GM12878 (cell line): Measurements from ENCODE around the gene FERMT1.

Experiments
- ATF3 ChIP-seq: IDR thresholded peaks from 2 replicates; pipeline ENCODE4 v1.6.1; 2011; ENCODE audit warnings: low read depth, mild to moderate bottlenecking, low read length, moderate library complexity, borderline replicate concordance; ENCODE audit errors: extremely low read depth
- CTCF ChIP-seq, 3 experiments: IDR thresholded peaks in 2 of 3; conservative IDR thresholded peaks in 1 of 3; 2 replicates each; pipeline ENCODE4 v1.5.1; 2011; ENCODE audit warnings: low read depth in 3 of 3, low read length in 3 of 3, mild to moderate bottlenecking in 3 of 3, control low read depth in 2 of 3, moderate library complexity in 2 of 3, inconsistent platforms in 1 of 3, mixed read lengths in 1 of 3; ENCODE audit not compliant: control insufficient read depth in 2 of 3, insufficient read depth in 1 of 3; ENCODE audit errors: extremely low read depth in 1 of 3
- ESRRA ChIP-seq: IDR thresholded peaks from 2 replicates; pipeline ENCODE4 v1.6.1; 2012; ENCODE audit warnings: mild to moderate bottlenecking, low read length, improper control_type of control experiment
- JUND ChIP-seq: IDR thresholded peaks from 2 replicates; pipeline ENCODE4 v1.6.1; 2012; ENCODE audit warnings: low read depth, mild to moderate bottlenecking, low read length, improper control_type of control experiment, moderate library complexity
- MLLT1 ChIP-seq: fragments of 450-650 bp; IDR thresholded peaks from 2 replicates; pipeline ENCODE4 v1.6.1; 2016; ENCODE audit warnings: mild to moderate bottlenecking
- NFYB ChIP-seq: IDR thresholded peaks from 2 replicates; pipeline ENCODE4 v1.6.1; 2011; ENCODE audit warnings: low read depth, mild to moderate bottlenecking, low read length, improper control_type of control experiment, moderate library complexity; ENCODE audit not compliant: insufficient read depth
- POLR2A ChIP-seq: IDR thresholded peaks from 2 replicates; pipeline ENCODE4 v1.6.1; 2011; ENCODE audit warnings: low read depth, mild to moderate bottlenecking, low read length
- RELA ChIP-seq: fragments of 450-650 bp; IDR thresholded peaks from 2 replicates; pipeline ENCODE4 v1.8.0; 2014; ENCODE audit warnings: borderline replicate concordance; ENCODE audit not compliant: partially characterized antibody
- SPI1 ChIP-seq: IDR thresholded peaks from 2 replicates; pipeline ENCODE4 v1.6.1; 2011; ENCODE audit warnings: low read depth, mild to moderate bottlenecking, low read length, moderate library complexity, borderline replicate concordance; ENCODE audit not compliant: insufficient read depth
- SUZ12 ChIP-seq: fragments of 200-600 bp; sonication (generic); IDR thresholded peaks from one replicate; pipeline ENCODE4 v1.6.1; 2018; ENCODE audit warnings: antibody characterized with exemption, mild to moderate bottlenecking; ENCODE audit not compliant: unreplicated experiment
- TCF7 ChIP-seq: IDR thresholded peaks from 2 replicates; pipeline ENCODE4 v1.6.1; 2014; ENCODE audit warnings: antibody characterized with exemption, borderline replicate concordance
- ZNF687 ChIP-seq: fragments of 450-650 bp; IDR thresholded peaks from 2 replicates; pipeline ENCODE4 v1.6.1; 2017; ENCODE audit warnings: mild to moderate bottlenecking, moderate library complexity

- TF ChIP-seq ATF3, result no peak
- TF ChIP-seq CTCF (IDR thresholded peaks at IDR 0.05 in 2 of 3, conservative IDR thresholded peaks at IDR 0.05 in 1 of 3; ENCODE audit: control insufficient read depth in 2 of 3, extremely low read depth in 1 of 3, insufficient read depth in 1 of 3, low read depth in 3 of 3, low read length in 3 of 3), result no peak
- no peak for TF ChIP-seq RELA
- TF ChIP-seq NFYB, result no peak
- TF ChIP-seq POLR2A, result no peak
- no peak for TF ChIP-seq MLLT1
- no peak for TF ChIP-seq SPI1
- no peak for TF ChIP-seq TCF7
- no peak for TF ChIP-seq ESRRA
- no peak for TF ChIP-seq SUZ12
- no peak for TF ChIP-seq JUND
- no peak for TF ChIP-seq ZNF687
These were observed 5.0 kb upstream of the FERMT1 start for GRCh38 chr20:6127825-6128224.
